PC-9 (cell line): Measurements from ENCODE around the gene PCDH15.

ENCODE experiments used
- EZH2 ChIP-seq: fragments of 200-600 bp; sonication (generic); IDR thresholded peaks from 2 replicates; pipeline ENCODE4 v1.8.0; 2017; ENCODE audit warnings: antibody characterized with exemption, low read depth
- TF ChIP-seq, protein P1 (sequence below): fragments of 200-600 bp; sonication (generic); conservative IDR thresholded peaks from 2 replicates; pipeline ENCODE4 v1.6.1; 2017; ENCODE audit warnings: mixed run types, antibody characterized with exemption, mild to moderate bottlenecking, moderate library complexity

DNA sequence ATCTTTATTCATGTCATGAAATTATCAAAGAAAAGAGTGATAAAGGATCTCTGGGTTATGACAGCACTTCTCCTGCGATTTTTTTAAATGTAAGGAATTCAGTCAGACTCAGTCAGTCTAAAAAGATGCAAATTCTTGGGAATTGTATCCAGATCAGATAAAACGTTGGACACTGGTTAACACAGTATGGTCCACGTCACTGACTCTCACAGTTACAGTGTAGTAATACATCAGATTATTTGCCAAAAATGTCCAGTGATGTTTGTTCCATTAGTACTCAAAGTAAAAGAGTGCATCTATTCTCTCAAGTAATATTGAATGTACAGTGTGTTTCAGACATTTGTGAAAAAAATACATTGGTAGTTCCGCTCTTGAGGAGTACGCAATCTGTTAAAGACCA is 224.5 kb downstream of the PCDH15 start:
- TF ChIP-seq, protein P1, sequence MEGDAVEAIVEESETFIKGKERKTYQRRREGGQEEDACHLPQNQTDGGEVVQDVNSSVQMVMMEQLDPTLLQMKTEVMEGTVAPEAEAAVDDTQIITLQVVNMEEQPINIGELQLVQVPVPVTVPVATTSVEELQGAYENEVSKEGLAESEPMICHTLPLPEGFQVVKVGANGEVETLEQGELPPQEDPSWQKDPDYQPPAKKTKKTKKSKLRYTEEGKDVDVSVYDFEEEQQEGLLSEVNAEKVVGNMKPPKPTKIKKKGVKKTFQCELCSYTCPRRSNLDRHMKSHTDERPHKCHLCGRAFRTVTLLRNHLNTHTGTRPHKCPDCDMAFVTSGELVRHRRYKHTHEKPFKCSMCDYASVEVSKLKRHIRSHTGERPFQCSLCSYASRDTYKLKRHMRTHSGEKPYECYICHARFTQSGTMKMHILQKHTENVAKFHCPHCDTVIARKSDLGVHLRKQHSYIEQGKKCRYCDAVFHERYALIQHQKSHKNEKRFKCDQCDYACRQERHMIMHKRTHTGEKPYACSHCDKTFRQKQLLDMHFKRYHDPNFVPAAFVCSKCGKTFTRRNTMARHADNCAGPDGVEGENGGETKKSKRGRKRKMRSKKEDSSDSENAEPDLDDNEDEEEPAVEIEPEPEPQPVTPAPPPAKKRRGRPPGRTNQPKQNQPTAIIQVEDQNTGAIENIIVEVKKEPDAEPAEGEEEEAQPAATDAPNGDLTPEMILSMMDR = no peak
- TF ChIP-seq EZH2 = no peak
